H1 (cell line): Measurements from ENCODE around the gene BTD. TPM values are rescaled to one million over a fixed set of nuclear protein-coding genes. Genes with fewer than 3 reads are reported as not detected.

Source experiments
- CTCF ChIA-PET: fragments of 300-600 bp; sonication (Branson Sonifier 250); formaldehyde crosslinking; loops from one replicate; lab custom pipeline; 2021; ENCODE audit not compliant: partially characterized antibody; lab: Charles Lee
- POLR2A ChIA-PET: fragments of 300-600 bp; sonication (Branson Sonifier 250); formaldehyde crosslinking; loops from one replicate; lab custom pipeline; 2021; ENCODE audit warnings: inconsistent platforms; ENCODE audit not compliant: partially characterized antibody; lab: Charles Lee
- DNase-seq, 2 experiments: peaks; one replicate each; pipeline versions ENCODE4 v3.0.0 to v3.0.0-alpha.2; 2010 to 2022; ENCODE audit warnings: low spot score in 2 of 2, low read depth in 1 of 2, mixed read lengths in 1 of 2
- FAIRE-seq: peaks from 2 replicates; lab custom pipeline; 2011; peaks lifted over from hg19 to GRCh38; lab: Jason Lieb, UNC
- H2AFZ ChIP-seq: 2 replicates; pipeline ENCODE4 v1.8.1; 2012; ENCODE audit warnings: low read length, inconsistent platforms
- H2AK5ac ChIP-seq: 2 replicates; pipeline ENCODE4 v1.6.1; 2013; ENCODE audit warnings: low read depth, low read length
- H2BK120ac ChIP-seq: replicated peaks from 2 replicates; pipeline ENCODE3; 2013; ENCODE audit warnings: low read depth, low read length, inconsistent platforms
- H2BK12ac ChIP-seq: 2 replicates; pipeline ENCODE4 v1.6.1; 2013; ENCODE audit warnings: low read depth, low read length
- H2BK15ac ChIP-seq: 2 replicates; pipeline ENCODE4 v1.6.1; 2013; ENCODE audit warnings: low read length
- H2BK20ac ChIP-seq: 2 replicates; pipeline ENCODE4 v1.6.1; 2013; ENCODE audit warnings: low read length
- H2BK5ac ChIP-seq: 2 replicates; pipeline ENCODE4 v1.6.1; 2013; ENCODE audit warnings: low read depth, low read length
- H3K14ac ChIP-seq: 2 replicates; pipeline ENCODE4 v1.6.1; 2013; ENCODE audit warnings: inconsistent platforms; ENCODE audit not compliant: insufficient read length
- H3K18ac ChIP-seq: 2 replicates; pipeline ENCODE4 v1.6.1; 2013; ENCODE audit warnings: low read length; ENCODE audit errors: extremely low read depth
- H3K23ac ChIP-seq: 2 replicates; pipeline ENCODE4 v1.6.1; 2013; ENCODE audit warnings: inconsistent platforms; ENCODE audit not compliant: insufficient read length
- H3K23me2 ChIP-seq: 2 replicates; pipeline ENCODE4 v1.6.1; 2013; ENCODE audit warnings: low read depth, low read length
- H3K27ac ChIP-seq: 2 replicates; pipeline ENCODE4 v1.6.1; 2011; ENCODE audit warnings: low read depth, low read length, inconsistent platforms
- H3K27me3 ChIP-seq, 4 experiments: replicated peaks in 1 of 4; 1 replicate in 1 of 4; 2 replicates in 3 of 4; pipeline versions ENCODE4 v1.6.1 to v1.8.1; 2011 to 2013; ENCODE audit warnings: low read length in 3 of 4, mild to moderate bottlenecking in 3 of 4, inconsistent platforms in 2 of 4, mixed read lengths in 2 of 4, moderate library complexity in 1 of 4; ENCODE audit not compliant: control insufficient read depth in 3 of 4, insufficient read depth in 3 of 4; ENCODE audit errors: extremely low read depth in 1 of 4
- H3K36me3 ChIP-seq, 4 experiments: 2 replicates each; pipeline versions ENCODE4 v1.6.1 to v1.8.1; 2011 to 2013; ENCODE audit warnings: mild to moderate bottlenecking in 4 of 4, low read length in 3 of 4, moderate library complexity in 2 of 4, control low read depth in 1 of 4, inconsistent platforms in 1 of 4; ENCODE audit not compliant: insufficient read depth in 4 of 4, control insufficient read depth in 2 of 4
- H3K4ac ChIP-seq: replicated peaks from 2 replicates; pipeline ENCODE3; 2013; ENCODE audit warnings: low read length, low read depth, mixed read lengths, inconsistent platforms; ENCODE audit not compliant: insufficient read length
- H3K4me1 ChIP-seq, 4 experiments: replicated peaks in 1 of 4; 1 replicate in 1 of 4; 2 replicates in 3 of 4; pipeline versions ENCODE4 v1.6.1 to v1.8.1; 2011 to 2013; ENCODE audit warnings: low read length in 3 of 4, inconsistent platforms in 2 of 4, mixed read lengths in 1 of 4; ENCODE audit not compliant: insufficient read depth in 4 of 4, control insufficient read depth in 3 of 4
- H3K4me2 ChIP-seq, 2 experiments: 2 replicates each; pipeline versions ENCODE4 v1.6.1 to v1.8.1; 2011 to 2013; ENCODE audit warnings: low read depth in 2 of 2, low read length in 2 of 2, control low read depth in 1 of 2, inconsistent platforms in 1 of 2, mild to moderate bottlenecking in 1 of 2; ENCODE audit not compliant: insufficient read depth in 1 of 2
- H3K4me3 ChIP-seq, 4 experiments: fragments of 200-600, 300-600 bp in 1 of 4; sonication (generic), shearing (Covaris generic), sonication (Bioruptor Twin) in 1 of 4; 2 replicates each; pipeline versions ENCODE4 v1.5.1 to v1.8.1; 2011 to 2016; ENCODE audit warnings: low read length in 4 of 4, low read depth in 3 of 4, control low read depth in 2 of 4, inconsistent platforms in 2 of 4, mild to moderate bottlenecking in 2 of 4, mixed read lengths in 1 of 4, moderate library complexity in 1 of 4; ENCODE audit not compliant: insufficient read depth in 2 of 4; ENCODE audit errors: extremely low read depth in 1 of 4
- H3K56ac ChIP-seq: replicated peaks from 2 replicates; pipeline ENCODE3; 2013; ENCODE audit warnings: low read depth, mild to moderate bottlenecking, mixed read lengths, low read length, inconsistent platforms; ENCODE audit not compliant: insufficient read length
- H3K79me1 ChIP-seq: 2 replicates; pipeline ENCODE4 v1.6.1; 2013; ENCODE audit warnings: low read depth, low read length, control low read depth
- H3K79me2 ChIP-seq, 2 experiments: 2 replicates each; pipeline versions ENCODE4 v1.6.1 to v1.8.1; 2012 to 2013; ENCODE audit warnings: low read length in 2 of 2, mild to moderate bottlenecking in 2 of 2, inconsistent platforms in 1 of 2; ENCODE audit not compliant: insufficient read depth in 2 of 2, control insufficient read depth in 1 of 2
- H3K9ac ChIP-seq, 4 experiments: replicated peaks in 1 of 4; 1 replicate in 1 of 4; 2 replicates in 3 of 4; pipeline versions ENCODE4 v1.6.1 to v1.8.1; 2011 to 2013; ENCODE audit warnings: low read depth in 3 of 4, low read length in 3 of 4, control low read depth in 2 of 4, mild to moderate bottlenecking in 2 of 4, moderate library complexity in 2 of 4, inconsistent platforms in 1 of 4; ENCODE audit errors: extremely low read depth in 1 of 4
- H3K9me3 ChIP-seq, 2 experiments: 2 replicates each; pipeline versions ENCODE4 v1.6.1 to v1.8.1; 2012 to 2013; ENCODE audit warnings: mild to moderate bottlenecking in 2 of 2, moderate library complexity in 2 of 2, control low read depth in 1 of 2, inconsistent platforms in 1 of 2, low read depth in 1 of 2, low read length in 1 of 2, mixed read lengths in 1 of 2; ENCODE audit not compliant: insufficient read depth in 2 of 2
- H4K20me1 ChIP-seq, 2 experiments: replicated peaks in 1 of 2; 2 replicates each; pipeline versions ENCODE3 to v1.8.1; 2011 to 2013; ENCODE audit warnings: inconsistent platforms in 2 of 2, low read length in 2 of 2, mild to moderate bottlenecking in 1 of 2; ENCODE audit not compliant: insufficient read depth in 2 of 2, control insufficient read depth in 1 of 2
- H4K5ac ChIP-seq: 2 replicates; pipeline ENCODE4 v1.6.1; 2013; ENCODE audit warnings: low read length, low read depth, mixed read lengths, inconsistent platforms; ENCODE audit not compliant: insufficient read length
- H4K8ac ChIP-seq: 2 replicates; pipeline ENCODE4 v1.8.0; 2013; ENCODE audit warnings: mild to moderate bottlenecking, moderate library complexity, low read length, inconsistent platforms; ENCODE audit not compliant: insufficient read depth; ENCODE audit errors: extremely low read depth
- H4K91ac ChIP-seq: replicated peaks from 2 replicates; pipeline ENCODE3; 2013; ENCODE audit warnings: low read length, mixed read lengths, inconsistent platforms; ENCODE audit not compliant: insufficient read length
- ATF2 ChIP-seq: IDR thresholded peaks from 2 replicates; pipeline ENCODE4 v1.6.1; 2012; ENCODE audit warnings: low read length, inconsistent platforms
- BCL11A ChIP-seq, 2 experiments: IDR thresholded peaks; one replicate each; pipeline ENCODE4 v1.6.1; 2011; ENCODE audit warnings: low read depth in 2 of 2, low read length in 2 of 2, mild to moderate bottlenecking in 2 of 2
- CBX5 ChIP-seq: fragments of 300-800, 300-1000 bp; sonication (generic); IDR thresholded peaks from 2 replicates; pipeline ENCODE4 v1.7.1; 2016; ENCODE audit warnings: antibody characterized with exemption, low read length, low read depth
- CEBPB ChIP-seq: IDR thresholded peaks from 2 replicates; pipeline ENCODE4 v1.6.1; 2012; ENCODE audit warnings: low read depth, low read length
- CHD2 ChIP-seq: IDR thresholded peaks from 2 replicates; pipeline ENCODE4 v1.6.1; 2012; ENCODE audit warnings: low read length, improper control_type of control experiment
- MAFK ChIP-seq: IDR thresholded peaks from 2 replicates; pipeline ENCODE4 v1.6.1; 2012; ENCODE audit warnings: low read depth, mild to moderate bottlenecking, improper control_type of control experiment, low read length
- PHF8 ChIP-seq: fragments of 200-600 bp; sonication (generic); conservative IDR thresholded peaks from 2 replicates; pipeline ENCODE4 v1.7.1; 2012; ENCODE audit warnings: low read depth, mild to moderate bottlenecking, inconsistent platforms, low read length, moderate library complexity
- RAD21 ChIP-seq, 2 experiments: IDR thresholded peaks in 1 of 2; conservative IDR thresholded peaks in 1 of 2; 2 replicates each; pipeline ENCODE4 v1.6.1; 2011; ENCODE audit warnings: low read depth in 2 of 2, low read length in 2 of 2, improper control_type of control experiment in 1 of 2, inconsistent platforms in 1 of 2, mild to moderate bottlenecking in 1 of 2, moderate library complexity in 1 of 2
- RFX5 ChIP-seq: IDR thresholded peaks from 2 replicates; pipeline ENCODE4 v1.6.1; 2011; ENCODE audit warnings: low read depth, low read length, improper control_type of control experiment, borderline replicate concordance
- SP1 ChIP-seq: IDR thresholded peaks from 2 replicates; pipeline ENCODE4 v1.6.1; 2011; ENCODE audit warnings: low read depth, low read length
- SUZ12 ChIP-seq: fragments of 200-600 bp; sonication (generic); IDR thresholded peaks from 2 replicates; pipeline ENCODE4 v1.6.1; 2012; ENCODE audit warnings: mild to moderate bottlenecking, inconsistent platforms, low read length, moderate library complexity, mixed read lengths
- ZNF274 ChIP-seq: IDR thresholded peaks from 2 replicates; pipeline ENCODE4 v1.7.0; 2012; ENCODE audit warnings: low read length, borderline replicate concordance; ENCODE audit errors: extremely low read depth
- WGBS, 2 experiments: shearing (Covaris generic) in 1 of 2; methylation state at CpG; one replicate each; pipeline versions ENCODE4 v1.1.6 to v1.1.7; 2013 to 2015; ENCODE audit warnings: low lambda C conversion rate in 2 of 2, mixed read lengths in 2 of 2, inconsistent platforms in 1 of 2, low coverage in 1 of 2, missing lambda C conversion rate in 1 of 2; ENCODE audit not compliant: insufficient replicate concordance in 2 of 2, insufficient coverage in 1 of 2, insufficient read length in 1 of 2; ENCODE audit errors: extremely low coverage in 1 of 2, missing lambda C conversion rate in 1 of 2; 5-methylcytosine and 5-hydroxymethylcytosine counted together
- polyA plus RNA-seq, 7 experiments: library from polyadenylated mRNA; depleted of rRNA in 3 of 7; stranded (reverse) in 5 of 7; unstranded in 2 of 7; fragments of >200 nt in 5 of 7; fragments of 200-250 nt in 2 of 7; gene quantifications; 1 replicate in 5 of 7; 2 replicates in 1 of 7; 4 replicates in 1 of 7; pipeline versions ENCODE4 v1.2.1 to v1.2.3, GENCODE V29; 2011 to 2013; ENCODE audit warnings: missing spikeins in 2 of 7, mixed read lengths in 2 of 7
- total RNA-seq: library from RNA; stranded (reverse); fragmentation: NEBNext Ultra II Directional; extraction: Animal tissue kit (Norgen Biotek cat#: 25700); gene quantifications from 2 replicates; pipeline ENCODE4 v1.2.1, GENCODE V29; 2021
- TF ChIP-seq, protein P1 (sequence below): IDR thresholded peaks from 2 replicates; pipeline ENCODE4 v1.6.1; 2012; ENCODE audit warnings: inconsistent platforms

The BTD gene
- total and polyA plus RNA-seq, 2 of the 8 experiments (the other 6 are each of a cell fraction or from before 2014, with no cell fraction given): 21.8 to 36.7 TPM

DNA sequence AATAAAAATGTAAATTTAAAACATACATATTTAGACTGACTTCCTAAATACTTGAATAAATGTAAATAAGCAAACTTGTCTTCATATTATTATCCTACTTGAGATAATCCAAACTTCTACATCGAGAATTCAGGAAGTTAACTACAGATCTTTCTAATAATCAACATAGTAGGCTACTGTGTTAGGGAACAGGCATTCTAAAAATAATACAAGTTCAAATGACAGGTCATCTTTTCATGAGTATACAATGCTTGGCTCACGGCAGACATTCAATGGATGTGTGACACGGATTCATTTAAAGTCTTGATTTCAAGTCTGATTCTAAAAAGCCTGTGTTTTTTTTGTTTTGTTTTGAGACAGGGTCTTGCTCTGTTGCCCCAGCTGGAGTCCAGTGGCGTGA, 88.7 kb downstream of the BTD start:
- no peak overlapping the region for H4K91ac ChIP-seq
- H3K9me3 ChIP-seq: no peaks in the 10 kb centered on the region
- H2BK15ac ChIP-seq: no peak overlapping the region
- H3K23ac ChIP-seq: no peak overlapping the region
- no peak overlapping the region for H3K14ac ChIP-seq
- no peak overlapping the region for H2BK12ac ChIP-seq
- no peak overlapping the region for H4K5ac ChIP-seq
- FAIRE-seq (no peak), DNase-seq (no peak)
- POLR2A ChIA-PET: no interaction called here
- H3K4me2 ChIP-seq: no peak overlapping the region
- H3K4me1 ChIP-seq: no peaks in the 10 kb centered on the region
- H3K27me3 ChIP-seq: no peaks in the 10 kb centered on the region
- H2BK120ac ChIP-seq: no peak overlapping the region
- no peak overlapping the region for H2AFZ ChIP-seq
- H3K23me2 ChIP-seq: no peaks in the 10 kb centered on the region
- no peaks in the 10 kb centered on the region for H4K20me1 ChIP-seq
- no peak overlapping the region for H2BK5ac ChIP-seq
- H3K79me1 ChIP-seq: no peaks in the 10 kb centered on the region
- no peak overlapping the region for H3K18ac ChIP-seq
- H3K79me2 ChIP-seq: no peaks in the 10 kb centered on the region
- H3K4me3 ChIP-seq: no peak overlapping the region
- H3K36me3 ChIP-seq: peaks cover 0 to 38% (median 15%) of the 10 kb centered on the region in 4 experiments; a peak in 6 of 8 replicates
- no peak overlapping the region for H3K9ac ChIP-seq
- CTCF ChIA-PET: interaction anchor here (1.3 kb wide), 2 partner anchors 20 to 117 kb away, joined by 3 to 4 read pairs; no protein-coding TSS in a partner anchor
- WGBS, 2 experiments: 94% methylated on average over 4 of the region's 4 CpGs; no CpG with 5 or more reads in 1 of the 2 experiments
- H3K56ac ChIP-seq: no peak overlapping the region
- H4K8ac ChIP-seq: no peak overlapping the region
- H2BK20ac ChIP-seq: no peak overlapping the region
- H3K27ac ChIP-seq: no peak overlapping the region
- H2AK5ac ChIP-seq: no peak overlapping the region
- no peak overlapping the region for H3K4ac ChIP-seq
- no peak for TF ChIP-seq RFX5
- no peak for TF ChIP-seq CHD2
- TF ChIP-seq RAD21 (IDR thresholded peaks at IDR 0.05 in 1 of 2, conservative IDR thresholded peaks at IDR 0.05 in 1 of 2; ENCODE audit: low read depth in 2 of 2, low read length in 2 of 2): no peak
- no peak for TF ChIP-seq SUZ12
- no peak for TF ChIP-seq BCL11A (IDR thresholded peaks at IDR 0.05; ENCODE audit: low read depth in 2 of 2, low read length in 2 of 2)
- TF ChIP-seq CEBPB: no peak
- TF ChIP-seq SP1: no peak
- TF ChIP-seq, protein P1, sequence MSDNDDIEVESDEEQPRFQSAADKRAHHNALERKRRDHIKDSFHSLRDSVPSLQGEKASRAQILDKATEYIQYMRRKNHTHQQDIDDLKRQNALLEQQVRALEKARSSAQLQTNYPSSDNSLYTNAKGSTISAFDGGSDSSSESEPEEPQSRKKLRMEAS: no peak
- no peak for TF ChIP-seq CBX5
- TF ChIP-seq ATF2: no peak
- no peak for TF ChIP-seq PHF8
- TF ChIP-seq ZNF274: no peak
- TF ChIP-seq MAFK: no peak
